ENCODE data around the gene MAML3. TPM values are rescaled to one million over a fixed set of nuclear protein-coding genes. Genes with fewer than 3 reads are reported as not detected.

MAML3 gene
- polyA plus RNA-seq, 4 donors: 13.5 to 17.9 (median 16.5) TPM

GRCh38 chr4:140018931-140019618, 134.9 kb downstream of the MAML3 start:
- DNase-seq (ENCODE audit: low read depth in 4 of 4, low spot score in 3 of 4): no peak

- no peak for DNase-seq (ENCODE audit: low read depth in 4 of 4, low spot score in 3 of 4)
These were observed 139.7 kb downstream of the MAML3 start for GRCh38 chr4:140014284-140014683.

GRCh38 chr4:140012688-140013486, 141.1 kb downstream of the MAML3 start:
- DNase-seq (ENCODE audit: low read depth in 4 of 4, low spot score in 3 of 4): peak in 1 of 4 donors; percentile 41

GRCh38 chr4:140005699-140006098, 148.3 kb downstream of the MAML3 start:
- peak in 1 of 4 donors; percentile 32 for DNase-seq (ENCODE audit: low read depth in 4 of 4, low spot score in 3 of 4)

GRCh38 chr4:140004922-140005627, 148.9 kb downstream of the MAML3 start:
- no peak for DNase-seq (ENCODE audit: low read depth in 4 of 4, low spot score in 3 of 4)

GRCh38 chr4:140004549-140004895, 149.5 kb downstream of the MAML3 start:
- DNase-seq (ENCODE audit: low read depth in 4 of 4, low spot score in 3 of 4): peak in 1 of 4 donors; percentile 30

GRCh38 chr4:140003876-140004548, 150.0 kb downstream of the MAML3 start:
- no peak for DNase-seq (ENCODE audit: low read depth in 4 of 4, low spot score in 3 of 4)

GRCh38 chr4:140000232-140000631, 153.8 kb downstream of the MAML3 start:
- no peak for DNase-seq (ENCODE audit: low read depth in 4 of 4, low spot score in 3 of 4)

- no peak for DNase-seq (ENCODE audit: low read depth in 4 of 4, low spot score in 3 of 4)
These were observed 164.9 kb downstream of the MAML3 start for GRCh38 chr4:139988863-139989765.

- DNase-seq (ENCODE audit: low read depth in 4 of 4, low spot score in 3 of 4): no peak
These were observed 166.5 kb downstream of the MAML3 start for GRCh38 chr4:139987502-139987850.

GRCh38 chr4:139986689-139987501, 167.1 kb downstream of the MAML3 start:
- DNase-seq (ENCODE audit: low read depth in 4 of 4, low spot score in 3 of 4): no peak

- no peak for DNase-seq (ENCODE audit: low read depth in 4 of 4, low spot score in 3 of 4)
These were observed 167.9 kb downstream of the MAML3 start for GRCh38 chr4:139986106-139986505.

- DNase-seq (ENCODE audit: low read depth in 4 of 4, low spot score in 3 of 4): no peak
These were observed 168.6 kb downstream of the MAML3 start for GRCh38 chr4:139985401-139985800.

GRCh38 chr4:139984471-139984870, 169.5 kb downstream of the MAML3 start:
- no peak for DNase-seq (ENCODE audit: low read depth in 4 of 4, low spot score in 3 of 4)

GRCh38 chr4:139978692-139979091, 175.3 kb downstream of the MAML3 start:
- DNase-seq (ENCODE audit: low read depth in 4 of 4, low spot score in 3 of 4): no peak

- no peak for DNase-seq (ENCODE audit: low read depth in 4 of 4, low spot score in 3 of 4)
These were observed 176.0 kb downstream of the MAML3 start for GRCh38 chr4:139977838-139978609.

- DNase-seq (ENCODE audit: low read depth in 4 of 4, low spot score in 3 of 4): no peak
These were observed 178.1 kb downstream of the MAML3 start for GRCh38 chr4:139975830-139976272.

GRCh38 chr4:139973616-139974015, 180.4 kb downstream of the MAML3 start:
- no peak for DNase-seq (ENCODE audit: low read depth in 4 of 4, low spot score in 3 of 4)

All from left renal pelvis (tissue), 4 donors.